ENCODE data around the gene CLIP2. TPM values are rescaled to one million over a fixed set of nuclear protein-coding genes. Genes with fewer than 3 reads are reported as not detected.
A peak's percentile ranks its signal among the peaks of the same experiment; 100 is the strongest.

CLIP2 gene
- total RNA-seq, 1 experiment from 2014 or later = 14.2 TPM

GRCh38 chr7:74343281-74344131 lies 54.3 kb downstream of the CLIP2 start:
- no peak overlapping the region for H3K27ac Mint-ChIP-seq (ENCODE audit: low read depth, unreplicated experiment)
- BruUV-seq (replicated peaks) = no TSS peak
- TF ChIP-seq CTCF (IDR thresholded peaks at IDR 0.05; ENCODE audit: unreplicated experiment) = no peak
- peak; percentile 84 for DNase-seq (ENCODE audit: unreplicated experiment)
- H3K27me3 Mint-ChIP-seq (ENCODE audit: insufficient read depth, unreplicated experiment) = no peaks in the 10 kb centered on the region
- ChIA-PET POLR2A (interaction anchor here (1.2 to 1.3 kb wide), 2 partner anchors 9 kb away, joined by 4 to 5 read pairs; no protein-coding TSS in a partner anchor), CTCF (interaction anchor here (0.6 to 1.2 kb wide), 2 partner anchors 20 to 51 kb away, joined by 3 to 4 read pairs; no protein-coding TSS in a partner anchor)
- H3K4me3 Mint-ChIP-seq (ENCODE audit: unreplicated experiment) = no peak overlapping the region
- H3K4me1 Mint-ChIP-seq (ENCODE audit: insufficient read depth, unreplicated experiment) = peaks cover 8% of the 10 kb centered on the region
- peaks cover 12% of the 10 kb centered on the region for H3K36me3 Mint-ChIP-seq (ENCODE audit: insufficient read depth, unreplicated experiment)
- intact Hi-C loops (cut with micrococcal nuclease) = no loop called here
- no peaks in the 10 kb centered on the region for H3K9me3 Mint-ChIP-seq (ENCODE audit: unreplicated experiment)

GRCh38 chr7:74344132-74344496 lies 54.9 kb downstream of the CLIP2 start:
- peak; percentile 86 for DNase-seq (ENCODE audit: unreplicated experiment)
- H3K27ac Mint-ChIP-seq (ENCODE audit: low read depth, unreplicated experiment) = no peak overlapping the region
- peaks cover 11% of the 10 kb centered on the region for H3K36me3 Mint-ChIP-seq (ENCODE audit: insufficient read depth, unreplicated experiment)
- no peaks in the 10 kb centered on the region for H3K9me3 Mint-ChIP-seq (ENCODE audit: unreplicated experiment)
- ChIA-PET POLR2A (interaction anchor here (1.2 kb wide), 1 partner anchor 10 kb away, joined by 4 read pairs; no protein-coding TSS in a partner anchor), CTCF (interaction anchor here (0.6 kb wide), 1 partner anchor 19 kb away, joined by 3 read pairs; no protein-coding TSS in a partner anchor)
- H3K27me3 Mint-ChIP-seq (ENCODE audit: insufficient read depth, unreplicated experiment) = no peaks in the 10 kb centered on the region
- BruUV-seq (replicated peaks) = no TSS peak
- no peak for TF ChIP-seq CTCF (IDR thresholded peaks at IDR 0.05; ENCODE audit: unreplicated experiment)
- peaks cover 8% of the 10 kb centered on the region for H3K4me1 Mint-ChIP-seq (ENCODE audit: insufficient read depth, unreplicated experiment)
- no peak overlapping the region for H3K4me3 Mint-ChIP-seq (ENCODE audit: unreplicated experiment)
- intact Hi-C loops (cut with micrococcal nuclease) = no loop called here

- Mint-ChIP-seq H3K27me3 (ENCODE audit: insufficient read depth, unreplicated experiment) (no peaks in the 10 kb centered on the region), H3K27ac (ENCODE audit: low read depth, unreplicated experiment) (no peak overlapping the region), H3K4me3 (ENCODE audit: unreplicated experiment) (no peak overlapping the region), H3K4me1 (ENCODE audit: insufficient read depth, unreplicated experiment) (peaks cover 8% of the 10 kb centered on the region), H3K36me3 (ENCODE audit: insufficient read depth, unreplicated experiment) (peaks cover 11% of the 10 kb centered on the region), H3K9me3 (ENCODE audit: unreplicated experiment) (no peaks in the 10 kb centered on the region)
- no peak for TF ChIP-seq CTCF (IDR thresholded peaks at IDR 0.05; ENCODE audit: unreplicated experiment)
- ChIA-PET CTCF (no interaction called here), POLR2A (no interaction called here)
- no TSS peak for BruUV-seq (replicated peaks)
- no peak for DNase-seq (ENCODE audit: unreplicated experiment)
- intact Hi-C loops (cut with micrococcal nuclease) = no loop called here
Measured at GRCh38 chr7:74344786-74345185, 55.6 kb downstream of the CLIP2 start.

GRCh38 chr7:74345970-74346369 lies 56.8 kb downstream of the CLIP2 start:
- no TSS peak for BruUV-seq (replicated peaks)
- no peaks in the 10 kb centered on the region for H3K9me3 Mint-ChIP-seq (ENCODE audit: unreplicated experiment)

More at GRCh38 chr7:74345970-74346369, 56.8 kb downstream of the CLIP2 start:
- intact Hi-C loops (cut with micrococcal nuclease) = no loop called here
- Mint-ChIP-seq H3K36me3 (ENCODE audit: insufficient read depth, unreplicated experiment) (peaks cover 11% of the 10 kb centered on the region), H3K27me3 (ENCODE audit: insufficient read depth, unreplicated experiment) (no peaks in the 10 kb centered on the region), H3K4me1 (ENCODE audit: insufficient read depth, unreplicated experiment) (peaks cover 8% of the 10 kb centered on the region), H3K4me3 (ENCODE audit: unreplicated experiment) (no peak overlapping the region), H3K27ac (ENCODE audit: low read depth, unreplicated experiment) (no peak overlapping the region)
- POLR2A ChIA-PET = no interaction called here
- CTCF ChIA-PET = interaction anchor here (2.3 kb wide), 1 partner anchor 55 kb away, joined by 7 read pairs; no protein-coding TSS in a partner anchor
- no peak for DNase-seq (ENCODE audit: unreplicated experiment)
- no peak for TF ChIP-seq CTCF (IDR thresholded peaks at IDR 0.05; ENCODE audit: unreplicated experiment)

All from MCF 10A (cell line).